Measurements from ENCODE around the gene ANKRD11. TPM values are rescaled to one million over a fixed set of nuclear protein-coding genes. Genes with fewer than 3 reads are reported as not detected.

The ANKRD11 gene
- total RNA-seq, 1 donor from 2014 or later, result 31.9 TPM

DNA sequence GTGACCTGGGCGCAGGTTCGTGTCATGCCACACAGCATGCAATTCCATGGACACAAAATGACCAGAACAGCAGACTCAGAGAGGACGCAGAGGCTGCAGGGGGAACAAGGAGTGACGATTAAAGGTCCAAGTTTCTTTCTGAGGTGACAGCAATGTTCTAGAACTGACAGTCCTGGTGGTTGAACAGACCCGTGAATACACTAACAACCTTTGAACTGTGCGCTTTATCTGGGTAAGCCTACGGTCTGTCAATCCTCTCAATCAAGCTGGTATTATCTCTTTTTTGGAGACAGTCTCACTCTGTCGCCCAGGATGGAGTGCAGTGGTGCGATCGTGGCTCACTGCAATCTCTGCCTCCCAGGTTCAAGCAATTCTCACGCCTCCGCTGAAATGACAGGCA is 138.7 kb downstream of the ANKRD11 start:
- no peak for DNase-seq (ENCODE audit: low read depth in 2 of 2)

DNA sequence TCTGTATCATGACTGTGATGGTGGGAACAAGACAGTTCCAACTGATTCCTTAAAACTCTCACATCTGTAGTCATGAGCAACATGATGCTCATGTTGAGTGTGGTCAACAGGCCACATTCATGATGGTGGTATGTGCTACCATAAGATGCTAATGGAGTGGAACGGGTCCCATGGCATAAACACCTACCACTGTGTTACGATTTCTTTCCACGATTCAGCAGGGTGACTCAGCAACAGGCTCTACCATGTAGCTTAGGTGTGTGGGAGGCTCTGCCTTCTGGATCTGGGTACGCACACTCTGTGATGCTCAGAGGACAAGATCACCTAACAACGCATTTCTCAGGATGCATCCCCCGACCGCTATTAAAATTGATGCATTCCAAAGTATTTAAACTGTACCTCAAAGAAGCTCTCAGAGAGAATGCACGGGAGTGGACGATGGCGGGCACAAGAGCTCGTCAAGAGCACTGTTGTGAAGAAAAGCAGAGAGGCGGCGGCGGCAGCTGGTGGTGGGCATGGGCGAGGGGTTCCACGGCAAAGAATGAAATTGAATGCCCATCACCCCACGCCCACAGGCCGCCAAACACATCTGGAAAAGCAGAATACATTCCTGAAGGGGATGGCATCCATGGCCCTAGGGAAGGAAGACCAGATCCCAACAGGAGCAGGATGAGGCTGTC is 139.5 kb downstream of the ANKRD11 start:
- no peak for DNase-seq (ENCODE audit: low read depth in 2 of 2)

DNA sequence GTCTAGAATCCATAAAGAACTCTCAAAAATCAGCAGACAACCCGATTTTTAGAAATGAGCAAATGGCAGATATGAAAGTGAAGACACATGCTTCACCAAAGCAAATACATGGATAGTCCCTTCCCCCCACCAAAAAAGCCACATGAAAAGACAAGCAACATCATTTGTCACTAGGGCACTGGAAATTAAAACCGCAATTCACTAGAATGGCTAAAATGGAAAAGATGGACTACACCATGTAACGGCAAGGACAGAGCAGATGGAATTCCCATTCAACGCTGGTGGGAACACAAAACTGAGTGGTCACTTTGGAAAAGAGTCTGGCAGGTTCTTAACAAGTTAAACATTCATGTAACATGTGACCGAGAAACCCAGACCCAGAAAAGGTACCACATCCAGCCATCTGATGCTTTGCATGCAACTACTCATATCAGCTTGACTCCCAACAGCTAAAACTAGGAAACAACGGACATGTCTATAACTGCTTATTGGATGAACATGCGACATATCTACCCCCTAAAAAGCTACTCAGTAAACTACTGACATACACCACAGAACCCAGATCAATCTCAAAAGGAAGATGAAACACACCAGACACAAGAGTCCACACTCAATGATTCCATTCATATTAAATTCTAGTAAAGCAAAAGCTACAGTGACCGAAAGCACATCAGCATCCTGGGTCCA is 140.3 kb downstream of the ANKRD11 start:
- no peak for DNase-seq (ENCODE audit: low read depth in 2 of 2)

DNA sequence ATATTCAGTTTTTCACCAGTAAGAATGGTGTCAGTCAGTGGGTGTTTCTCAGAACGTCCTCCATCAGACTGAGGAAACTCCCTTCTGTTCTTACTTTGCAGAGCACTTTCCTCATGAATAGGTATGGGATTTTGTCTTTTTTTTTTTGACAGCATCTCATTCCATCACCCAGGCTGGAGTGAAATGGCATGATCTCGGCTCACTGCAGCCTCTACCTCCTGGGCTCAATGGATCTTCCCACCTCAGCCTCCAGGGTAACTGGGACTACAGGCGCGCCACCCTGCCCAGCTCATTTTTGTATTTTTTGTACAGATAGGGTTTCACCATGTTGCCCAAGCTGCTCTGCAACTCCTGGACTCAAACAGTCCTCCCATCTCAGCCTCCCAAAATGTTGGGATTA is 142.6 kb downstream of the ANKRD11 start:
- no peak for DNase-seq (ENCODE audit: low read depth in 2 of 2)

DNA sequence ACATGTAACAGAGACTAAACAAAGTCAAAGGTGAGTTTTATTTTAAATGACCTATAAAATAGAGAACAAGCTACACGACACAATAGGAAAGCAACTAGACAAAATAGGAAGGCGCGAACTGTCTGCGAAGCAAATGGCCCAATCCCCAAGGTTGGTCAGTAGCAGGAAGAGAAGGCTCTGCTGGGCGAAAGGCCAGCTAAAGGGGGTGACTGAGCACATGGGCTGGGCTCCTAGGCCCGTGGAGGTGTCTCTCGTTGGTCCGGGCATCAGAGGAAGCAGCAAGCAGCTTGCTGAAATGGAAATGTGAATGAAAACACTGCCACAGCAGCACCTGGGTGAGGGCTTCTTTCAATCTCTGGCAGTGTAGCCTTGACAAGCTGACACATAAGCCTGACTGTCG is 143.5 kb downstream of the ANKRD11 start:
- DNase-seq (ENCODE audit: low read depth in 2 of 2), result no peak

DNA sequence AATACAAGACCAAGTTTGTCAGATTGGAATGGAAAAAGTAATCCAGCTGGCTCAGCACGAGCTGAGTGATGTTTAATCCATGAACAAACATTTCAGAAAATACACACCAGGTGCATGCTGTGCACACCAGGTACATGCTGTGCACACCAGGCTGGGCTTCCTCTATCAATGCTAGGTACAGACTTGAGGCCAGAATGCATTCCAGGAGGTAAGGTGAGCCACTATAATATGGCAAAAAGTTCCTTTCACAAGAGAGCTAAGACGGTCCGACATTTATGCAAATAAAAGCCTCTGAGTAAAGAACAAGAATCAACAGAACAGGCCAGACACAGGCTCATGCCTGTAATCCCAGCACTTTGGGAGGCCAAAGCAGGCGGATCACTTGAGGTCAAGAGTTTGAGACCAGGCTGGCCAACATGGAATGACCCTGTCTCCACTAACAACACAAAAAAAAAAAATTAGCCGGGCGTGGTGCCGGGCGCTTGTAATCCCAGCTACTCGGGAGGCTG is 144.7 kb downstream of the ANKRD11 start:
- no peak for DNase-seq (ENCODE audit: low read depth in 2 of 2)

DNA sequence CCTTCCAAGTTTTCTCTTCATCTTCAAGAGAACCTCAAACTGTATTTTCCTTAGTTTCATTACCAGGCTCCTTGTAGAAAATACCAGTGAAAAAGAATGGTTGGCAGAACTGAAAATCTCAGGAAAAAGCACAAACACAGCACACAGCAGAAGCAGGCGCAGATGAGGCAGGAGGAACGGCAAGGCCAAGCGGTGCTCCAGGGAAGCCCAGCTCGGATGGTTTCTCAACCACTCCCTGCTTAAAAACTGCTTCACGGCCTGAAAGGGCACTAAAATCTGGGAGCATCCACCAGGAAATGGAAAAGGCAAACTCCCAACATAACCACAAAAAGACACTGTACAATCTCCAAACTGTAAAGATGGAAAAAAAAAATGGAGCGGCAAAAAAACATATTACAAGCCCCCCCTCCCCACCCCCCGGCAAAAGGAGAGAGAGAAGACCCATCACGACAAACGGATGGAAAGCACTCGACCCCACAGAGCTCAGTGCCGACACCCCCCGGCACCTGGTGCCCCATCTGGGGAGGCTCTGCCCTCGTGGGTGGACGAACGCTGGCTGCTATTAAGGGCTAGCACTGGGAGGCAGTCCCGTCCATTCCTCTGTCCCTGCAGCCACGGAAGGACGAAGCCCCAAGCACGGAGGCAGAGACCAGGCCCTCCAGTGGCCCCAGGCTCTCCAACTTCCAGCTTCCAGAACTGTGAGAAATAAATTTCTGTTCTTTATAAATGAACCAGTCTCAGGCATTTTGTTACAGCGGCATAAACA is 145.3 kb downstream of the ANKRD11 start:
- DNase-seq (ENCODE audit: low read depth in 2 of 2), result no peak

DNA sequence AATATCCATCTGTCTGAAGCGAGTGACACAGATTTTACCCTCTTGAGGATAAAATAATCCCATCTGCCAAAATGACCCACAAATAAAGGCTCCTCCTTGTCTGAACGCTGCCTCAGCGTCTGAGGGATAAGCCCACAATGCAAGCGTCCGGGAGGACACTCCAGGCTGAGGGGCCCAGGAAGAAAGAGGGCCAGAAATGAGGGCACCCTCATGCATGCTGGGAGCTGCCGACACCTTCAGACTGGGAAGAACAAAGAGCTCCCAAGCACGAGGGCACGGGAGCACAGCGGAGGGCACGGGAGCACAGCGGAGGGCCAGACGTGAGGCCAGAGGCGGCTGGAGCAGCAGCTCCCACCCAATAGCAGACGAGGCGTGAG is 145.9 kb downstream of the ANKRD11 start:
- no peak for DNase-seq (ENCODE audit: low read depth in 2 of 2)

DNA sequence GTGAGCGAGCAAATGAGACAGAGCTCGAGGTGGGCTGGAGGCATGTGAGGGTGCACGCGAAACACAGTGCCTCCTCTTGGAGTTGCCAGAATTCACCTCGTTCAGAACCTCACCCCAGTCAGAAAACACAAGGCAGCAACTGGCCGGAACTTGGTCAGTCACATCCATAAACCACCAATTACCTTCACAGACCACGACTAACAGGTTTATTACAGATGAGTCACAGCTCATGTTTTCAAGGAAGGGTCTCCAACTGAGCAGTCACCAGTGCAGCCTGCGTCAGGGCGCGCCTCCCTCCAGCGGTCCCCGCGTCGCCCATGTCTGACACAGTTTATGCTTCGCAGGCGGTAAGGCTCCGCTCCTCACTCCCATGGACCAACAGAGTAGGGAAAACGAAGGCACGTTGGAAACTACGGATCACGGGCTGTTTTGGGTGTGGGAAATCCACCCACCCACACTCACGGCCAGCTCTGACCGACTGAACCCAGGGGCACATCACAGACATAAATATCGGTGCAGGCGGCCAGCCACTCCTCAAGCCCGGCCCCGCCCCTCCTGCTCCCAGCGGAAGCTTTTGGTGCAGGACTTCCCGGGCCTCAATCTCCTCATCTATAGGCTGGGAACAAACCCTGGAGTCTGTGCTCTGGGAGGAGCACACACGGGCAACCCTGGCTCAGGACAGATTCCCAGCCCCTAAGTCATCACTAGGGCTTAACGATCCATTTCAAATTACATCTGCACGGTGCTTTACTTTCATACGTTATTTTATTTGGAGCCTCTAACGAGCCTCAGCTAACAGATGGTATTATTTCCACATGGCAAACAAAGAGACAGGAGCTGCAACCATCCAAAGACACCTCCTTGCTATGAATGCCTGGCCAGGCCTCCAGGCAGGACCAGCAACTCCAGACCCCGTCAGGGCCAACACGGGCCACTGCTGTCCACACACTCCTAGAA is 146.6 kb downstream of the ANKRD11 start:
- DNase-seq (ENCODE audit: low read depth in 2 of 2), result no peak

DNA sequence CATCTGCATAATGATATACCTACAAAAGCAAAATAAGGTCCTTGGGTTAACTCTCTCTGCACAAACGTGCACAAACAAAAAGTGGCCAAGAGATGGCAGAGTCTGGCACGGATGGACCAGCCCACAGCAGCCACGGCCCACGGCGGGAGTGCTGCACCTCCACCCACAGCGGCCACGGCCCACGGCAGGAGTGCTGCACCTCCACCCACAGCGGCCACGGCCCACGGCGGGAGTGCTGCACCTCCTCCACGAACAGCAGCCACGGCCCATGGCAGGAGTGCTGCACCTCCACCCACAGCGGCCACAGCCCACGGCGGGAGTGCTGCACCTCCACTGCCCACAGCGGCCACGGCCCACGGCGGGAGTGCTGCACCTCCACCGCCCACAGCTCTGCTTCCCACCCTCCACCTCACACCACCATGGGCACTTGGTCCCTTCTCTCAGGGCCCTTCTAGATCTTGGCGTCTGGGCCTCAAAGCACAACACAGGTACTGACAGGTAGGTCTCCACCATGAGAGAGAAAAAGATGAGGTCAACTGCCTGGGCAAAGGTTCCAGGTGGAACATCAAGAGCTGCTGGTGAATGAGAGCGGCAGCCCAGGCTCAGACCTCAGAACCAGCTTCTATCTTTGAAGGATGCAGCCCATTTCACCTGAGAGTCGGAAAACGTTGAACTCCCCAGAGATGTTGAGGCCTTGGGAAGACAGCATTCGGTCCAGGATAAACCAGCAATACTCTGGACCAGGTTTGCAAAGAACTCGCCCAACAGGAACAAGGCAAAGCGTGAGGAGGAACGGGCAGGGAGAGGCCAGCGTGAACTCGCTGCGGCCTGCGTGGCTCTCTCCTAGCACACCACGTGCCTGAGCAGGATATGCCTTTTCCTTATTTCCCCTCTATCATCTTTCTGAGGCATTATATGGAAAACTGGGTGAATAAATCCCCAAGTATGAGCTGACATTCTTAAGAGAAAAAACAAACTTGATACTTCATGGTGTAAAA is 148.4 kb downstream of the ANKRD11 start:
- DNase-seq (ENCODE audit: low read depth in 2 of 2), result no peak

DNA sequence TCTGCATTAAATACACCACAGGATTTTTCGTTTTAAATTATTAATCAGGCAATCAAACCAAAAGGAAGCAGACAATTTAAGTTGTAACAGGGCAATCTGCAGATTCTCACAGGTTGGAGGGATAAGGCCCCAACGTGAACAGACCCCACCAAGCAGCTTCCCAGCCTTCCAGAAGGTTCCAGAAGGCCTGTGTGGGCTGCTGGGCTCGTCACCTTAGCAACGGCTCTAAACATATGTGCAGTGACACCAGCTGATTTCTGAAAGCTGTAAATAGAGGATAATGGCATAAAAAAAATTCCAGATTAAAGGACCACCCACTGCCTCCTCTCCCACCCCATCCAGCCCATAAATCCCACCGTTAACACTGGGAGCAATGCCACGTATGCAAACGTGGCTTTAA is 149.1 kb downstream of the ANKRD11 start:
- DNase-seq (ENCODE audit: low read depth in 2 of 2), result no peak

DNA sequence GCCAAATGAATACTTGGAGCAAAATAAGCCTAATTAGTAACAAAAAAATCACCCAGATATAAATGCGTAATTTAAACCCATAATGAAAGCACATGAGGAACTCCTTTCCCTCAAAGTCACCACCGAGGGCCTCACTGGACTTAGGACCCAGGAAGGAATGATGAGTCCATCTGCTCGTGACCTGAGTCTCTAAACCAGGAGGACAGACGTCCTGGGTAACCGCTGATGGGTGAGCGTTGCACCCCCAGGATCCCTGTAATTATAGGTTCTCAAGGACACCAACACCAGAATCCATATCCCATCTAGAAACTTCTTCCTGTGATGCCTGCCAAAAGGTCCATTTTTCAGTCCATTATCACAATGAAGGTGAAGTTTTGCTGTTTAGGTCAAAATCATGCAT is 151.5 kb downstream of the ANKRD11 start:
- DNase-seq (ENCODE audit: low read depth in 2 of 2), result no peak

DNA sequence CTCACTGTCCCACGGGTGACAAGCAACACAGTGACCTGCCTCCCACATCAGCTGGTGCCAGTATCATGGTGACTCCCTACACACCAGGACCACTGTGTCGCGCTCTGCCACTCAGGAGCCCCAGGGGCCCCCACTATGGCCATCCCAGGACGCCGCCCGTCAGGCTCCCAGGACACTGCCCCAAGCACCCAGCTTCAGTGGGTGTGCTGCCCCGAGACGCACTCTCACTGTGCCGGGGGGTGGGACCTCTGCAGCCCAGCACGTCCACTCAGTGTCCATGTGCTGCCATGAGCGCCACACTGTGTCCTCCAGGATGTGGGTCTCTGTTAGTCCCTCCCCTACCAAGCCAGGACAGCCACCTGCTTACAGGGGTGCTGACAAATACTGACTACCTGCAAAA is 152.4 kb downstream of the ANKRD11 start:
- DNase-seq (ENCODE audit: low read depth in 2 of 2), result no peak

DNA sequence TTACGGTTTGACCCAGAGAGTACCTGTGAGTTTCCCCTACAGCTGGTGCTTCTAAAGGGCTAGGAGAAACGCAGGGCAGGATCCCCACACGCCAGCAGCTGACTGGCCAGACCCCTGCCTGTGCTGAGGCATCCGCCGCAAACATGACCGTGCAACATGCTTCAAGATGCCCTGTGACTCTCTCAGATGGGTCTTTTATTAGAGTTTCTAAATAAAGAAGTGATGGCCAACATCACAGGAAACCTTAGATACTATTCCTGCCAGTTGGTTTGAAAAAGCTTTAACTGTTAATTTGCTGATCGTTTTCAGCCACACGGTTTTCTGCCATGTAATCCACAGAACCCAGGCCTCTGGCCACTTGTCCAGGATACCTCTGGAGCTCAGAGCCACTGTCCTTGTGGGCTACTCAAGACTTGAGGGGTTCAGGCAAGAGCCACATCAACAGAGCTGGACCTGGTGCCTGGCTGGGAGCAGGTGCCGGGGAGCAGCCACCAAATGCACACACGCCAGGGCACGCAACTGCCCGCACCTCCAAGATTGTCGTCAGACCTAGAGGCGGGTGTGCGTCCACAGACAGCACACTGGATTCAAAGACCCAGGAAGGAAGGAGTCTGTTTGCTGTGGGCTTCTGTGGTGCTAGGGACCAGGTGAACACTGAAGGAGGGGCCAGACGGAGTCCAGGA is 154.4 kb downstream of the ANKRD11 start:
- DNase-seq (ENCODE audit: low read depth in 2 of 2), result no peak

DNA sequence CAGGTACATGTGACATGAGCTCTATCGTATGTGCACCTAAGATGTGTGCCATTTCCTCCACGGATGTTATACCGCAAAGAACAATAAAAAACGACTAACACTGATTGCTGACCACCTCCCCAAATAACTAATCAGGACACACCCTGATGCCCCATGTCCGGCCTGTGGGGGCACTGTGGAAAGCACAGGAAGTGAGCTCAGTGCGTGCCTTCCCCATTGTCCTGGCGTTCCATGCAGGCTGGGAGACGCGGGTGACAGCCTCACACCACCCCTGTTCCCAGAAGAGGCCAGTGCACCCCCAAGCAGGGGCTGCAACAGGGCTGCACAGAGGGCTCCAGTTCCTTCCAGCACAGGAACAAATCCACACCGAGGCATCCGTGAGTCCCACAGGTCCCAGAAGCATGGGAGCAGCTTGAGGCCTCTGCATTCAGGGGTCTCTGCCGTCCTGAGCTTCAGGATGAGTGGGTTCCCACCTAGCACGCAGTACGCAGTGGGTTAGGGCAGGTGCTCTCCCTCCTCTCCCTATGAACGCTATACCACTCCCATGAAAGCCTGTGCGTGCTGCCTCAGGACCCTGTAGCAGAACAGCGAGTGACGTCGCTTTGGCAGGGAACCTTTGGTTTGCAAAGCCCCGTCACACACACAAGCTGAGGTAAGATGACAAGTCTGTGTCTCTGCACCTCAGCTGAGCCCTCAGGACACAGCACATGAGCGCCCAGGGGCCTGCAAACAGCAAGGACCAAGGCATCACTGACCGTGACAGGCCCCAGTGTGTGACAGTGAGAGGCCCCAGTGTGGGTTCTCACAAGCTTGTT is 155.2 kb downstream of the ANKRD11 start:
- DNase-seq (ENCODE audit: low read depth in 2 of 2), result peak; percentile 51 to 73

DNA sequence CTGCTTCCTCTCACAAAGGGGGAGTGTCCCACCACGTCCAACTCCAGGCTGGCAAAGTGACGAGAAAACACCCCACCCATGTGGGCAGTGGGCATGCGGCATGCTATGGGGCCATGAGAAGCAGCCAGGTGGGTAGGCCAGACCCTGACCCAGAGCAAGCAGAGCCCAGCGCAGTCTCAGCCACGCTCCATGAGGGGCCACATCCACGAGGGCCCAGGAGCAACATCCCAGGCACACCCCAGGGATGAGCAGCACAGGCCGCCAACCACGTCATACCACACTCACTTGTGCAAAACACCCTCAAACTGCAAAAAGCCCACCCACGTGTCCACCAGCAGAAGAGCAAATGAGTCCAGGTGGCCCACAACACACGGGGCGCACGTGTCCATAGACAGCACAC is 155.9 kb downstream of the ANKRD11 start:
- no peak for DNase-seq (ENCODE audit: low read depth in 2 of 2)

DNA sequence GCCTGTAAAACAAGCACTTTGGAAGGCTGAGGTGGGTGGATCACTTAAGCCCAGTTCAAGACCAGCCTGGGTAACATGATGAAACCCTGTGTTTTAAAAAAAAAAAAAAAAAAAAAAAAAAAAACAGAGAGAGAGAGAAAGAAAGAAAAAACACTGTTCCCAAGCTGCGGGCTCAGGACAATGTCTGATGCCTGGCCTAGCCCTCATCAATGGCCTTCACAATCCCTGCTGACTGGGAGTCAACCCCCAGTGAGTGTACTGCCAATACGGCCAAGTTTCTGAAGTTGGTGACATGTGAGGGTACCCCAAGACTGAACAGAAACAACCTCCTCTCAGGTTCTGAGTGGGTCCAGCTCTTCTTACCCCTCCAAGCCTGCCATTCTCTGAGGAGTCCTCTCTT is 156.3 kb downstream of the ANKRD11 start:
- DNase-seq (ENCODE audit: low read depth in 2 of 2), result no peak

DNA sequence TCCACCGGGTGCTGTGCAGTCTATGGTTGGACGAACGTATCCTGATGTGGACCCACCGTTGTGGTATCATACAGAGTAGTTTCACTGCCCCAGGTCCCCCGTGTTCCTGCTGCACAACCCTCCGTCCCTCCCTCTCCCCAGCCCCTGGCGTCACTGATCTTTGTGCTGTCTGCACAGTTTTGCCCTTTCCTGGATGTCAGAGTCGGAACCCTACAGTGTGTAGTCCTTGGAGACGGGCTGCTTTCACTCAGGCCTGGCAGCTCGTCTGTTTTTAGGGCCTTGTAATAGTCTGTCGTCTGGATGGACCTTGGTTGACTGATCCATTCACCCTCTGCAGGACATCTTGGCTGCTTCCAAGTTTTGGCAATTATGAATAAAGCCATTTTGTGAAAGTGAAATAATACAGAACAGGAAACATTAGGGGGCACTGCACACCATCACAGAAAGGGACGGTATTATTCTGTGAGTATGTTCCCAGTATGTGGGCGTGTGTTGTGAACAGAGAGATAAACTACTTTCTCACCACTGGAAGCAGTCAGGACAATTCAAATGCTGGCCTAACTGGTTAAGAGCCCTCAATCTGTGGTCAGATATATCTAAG is 156.9 kb downstream of the ANKRD11 start:
- DNase-seq (ENCODE audit: low read depth in 2 of 2), result peak; percentile 86 to 92
